Measurements from ENCODE around the gene RPH3AL.

The RPH3AL gene

GRCh38 chr17:336110-337021, 16.2 kb downstream of the RPH3AL start:
- DNase-seq (ENCODE audit: low read depth): no peak

GRCh38 chr17:335691-336090, 16.9 kb downstream of the RPH3AL start:
- no peak for DNase-seq (ENCODE audit: low read depth)

- no peak for DNase-seq (ENCODE audit: low read depth)
These were observed 17.6 kb downstream of the RPH3AL start for GRCh38 chr17:334974-335481.

GRCh38 chr17:333626-334396, 18.8 kb downstream of the RPH3AL start:
- no peak for DNase-seq (ENCODE audit: low read depth)

GRCh38 chr17:332558-333322, 19.9 kb downstream of the RPH3AL start:
- DNase-seq (ENCODE audit: low read depth): no peak

GRCh38 chr17:332023-332422, 20.6 kb downstream of the RPH3AL start:
- no peak for DNase-seq (ENCODE audit: low read depth)

GRCh38 chr17:330993-331701, 21.5 kb downstream of the RPH3AL start:
- DNase-seq (ENCODE audit: low read depth): no peak

- DNase-seq (ENCODE audit: low read depth): no peak
These were observed 22.7 kb downstream of the RPH3AL start for GRCh38 chr17:329784-330420.

GRCh38 chr17:327971-328370, 24.6 kb downstream of the RPH3AL start:
- no peak for DNase-seq (ENCODE audit: low read depth)

GRCh38 chr17:327296-327695, 25.3 kb downstream of the RPH3AL start:
- DNase-seq (ENCODE audit: low read depth): no peak

- no peak for DNase-seq (ENCODE audit: low read depth)
These were observed 26.5 kb downstream of the RPH3AL start for GRCh38 chr17:326010-326621.

GRCh38 chr17:325270-326009, 27.2 kb downstream of the RPH3AL start:
- DNase-seq (ENCODE audit: low read depth): no peak

- no peak for DNase-seq (ENCODE audit: low read depth)
These were observed 28.7 kb downstream of the RPH3AL start for GRCh38 chr17:323721-324571.

GRCh38 chr17:323181-323580, 29.4 kb downstream of the RPH3AL start:
- DNase-seq (ENCODE audit: low read depth): no peak

GRCh38 chr17:322006-322780, 30.4 kb downstream of the RPH3AL start:
- no peak for DNase-seq (ENCODE audit: low read depth)

- no peak for DNase-seq (ENCODE audit: low read depth)
These were observed 31.1 kb downstream of the RPH3AL start for GRCh38 chr17:321386-321941.

- no peak for DNase-seq (ENCODE audit: low read depth)
These were observed 31.7 kb downstream of the RPH3AL start for GRCh38 chr17:320809-321385.

Measured in stimulated activated CD8-positive, alpha-beta memory T cell treated with anti-CD3 and anti-CD28 coated beads, Interleukin-7, amount 100 ng/mL, for 24 hours (primary cell).